IMR-90 (cell line): Measurements from ENCODE around the gene EML1. TPM values are rescaled to one million over a fixed set of nuclear protein-coding genes. Genes with fewer than 3 reads are reported as not detected.

Experiments used
- ATAC-seq: fragments of 200-7000 bp; cut with Tn5 transposase; 2 replicates; pipeline ENCODE4 v1.9.1; 2020; ENCODE audit warnings: low read depth, mild to moderate bottlenecking, moderate library complexity
- BruUV-seq: library from RNA; stranded (reverse); fragments of 400-500 nt; replicated peaks from 2 replicates; lab custom pipeline; 2021; lab: Mats Ljungman, UMichigan
- CTCF ChIA-PET: fragments of 300-600 bp; formaldehyde crosslinking; extraction: SDS; loops from one replicate; lab custom pipeline; 2021; ENCODE audit warnings: antibody characterized with exemption; lab: Yijun Ruan, JAX
- POLR2A ChIA-PET: fragments of 300-600 bp; sonication (Branson Sonifier 250); formaldehyde crosslinking; loops from one replicate; lab custom pipeline; 2022; ENCODE audit warnings: antibody characterized with exemption; ENCODE audit not compliant: unreplicated experiment; lab: Charles Lee
- DNase-seq: peaks from one replicate; pipeline ENCODE4 v3.0.0; 2013
- H2AFZ ChIP-seq: replicated peaks from 2 replicates; pipeline ENCODE3; 2013; ENCODE audit warnings: low read length, mild to moderate bottlenecking; ENCODE audit not compliant: poor library complexity
- H2AK5ac ChIP-seq: 2 replicates; pipeline ENCODE4 v1.6.1; 2013; ENCODE audit warnings: low read depth, low read length, inconsistent platforms
- H2AK9ac ChIP-seq: replicated peaks from 2 replicates; pipeline ENCODE3; 2013; ENCODE audit warnings: mild to moderate bottlenecking, low read depth, low read length, moderate library complexity; ENCODE audit not compliant: poor library complexity
- H2BK120ac ChIP-seq: 2 replicates; pipeline ENCODE4 v1.6.1; 2013; ENCODE audit warnings: low read depth, low read length, inconsistent platforms
- H2BK15ac ChIP-seq: 3 replicates; pipeline ENCODE4 v1.6.1; 2013; ENCODE audit warnings: low read depth, low read length, inconsistent platforms
- H2BK20ac ChIP-seq: 2 replicates; pipeline ENCODE4 v1.6.1; 2013; ENCODE audit warnings: low read depth, mild to moderate bottlenecking, inconsistent platforms, low read length, moderate library complexity
- H2BK5ac ChIP-seq: 2 replicates; pipeline ENCODE4 v1.6.1; 2013; ENCODE audit warnings: mild to moderate bottlenecking, low read depth, low read length, inconsistent platforms; ENCODE audit not compliant: poor library complexity, severe bottlenecking
- H3K14ac ChIP-seq: replicated peaks from 2 replicates; pipeline ENCODE4 v1.6.1; 2013; ENCODE audit warnings: low read depth, low read length, inconsistent platforms
- H3K18ac ChIP-seq: 2 replicates; pipeline ENCODE4 v1.6.1; 2013; ENCODE audit warnings: low read depth, low read length, control low read depth
- H3K23ac ChIP-seq: 2 replicates; pipeline ENCODE4 v1.6.1; 2013; ENCODE audit warnings: low read depth, low read length, inconsistent platforms
- H3K27ac ChIP-seq: 2 replicates; pipeline ENCODE4 v1.5.1; 2013; ENCODE audit warnings: mild to moderate bottlenecking, control low read depth, low read length; ENCODE audit not compliant: insufficient read depth
- H3K27me3 ChIP-seq: 2 replicates; pipeline ENCODE4 v1.6.1; 2013; ENCODE audit warnings: low read length; ENCODE audit not compliant: control insufficient read depth, insufficient read depth
- H3K36me3 ChIP-seq: 2 replicates; pipeline ENCODE4 v1.6.1; 2013; ENCODE audit warnings: low read length, mixed read lengths; ENCODE audit not compliant: control insufficient read depth, insufficient read depth
- H3K4ac ChIP-seq: 2 replicates; pipeline ENCODE4 v1.6.1; 2013; ENCODE audit warnings: low read depth, low read length, inconsistent platforms
- H3K4me1 ChIP-seq: 2 replicates; pipeline ENCODE4 v1.6.1; 2013; ENCODE audit warnings: low read length, mixed read lengths; ENCODE audit not compliant: control insufficient read depth, insufficient read depth
- H3K4me2 ChIP-seq: 2 replicates; pipeline ENCODE4 v1.6.1; 2013; ENCODE audit warnings: low read depth, mild to moderate bottlenecking, control low read depth, low read length, moderate library complexity
- H3K4me3 ChIP-seq: 2 replicates; pipeline ENCODE4 v1.5.1; 2013; ENCODE audit warnings: low read depth, mild to moderate bottlenecking, control low read depth, low read length, moderate library complexity; ENCODE audit not compliant: insufficient read depth
- H3K56ac ChIP-seq: 2 replicates; pipeline ENCODE4 v1.6.1; 2013; ENCODE audit warnings: low read length, inconsistent platforms; ENCODE audit not compliant: insufficient read depth; ENCODE audit errors: extremely low read depth
- H3K79me1 ChIP-seq, 2 experiments: 2 replicates each; pipeline ENCODE4 v1.6.1; 2013; ENCODE audit warnings: low read length in 2 of 2, inconsistent platforms in 1 of 2, low read depth in 1 of 2
- H3K9ac ChIP-seq: 2 replicates; pipeline ENCODE4 v1.6.1; 2013; ENCODE audit warnings: low read depth, low read length, control low read depth
- H3K9me1 ChIP-seq: 2 replicates; pipeline ENCODE4 v1.6.1; 2013; ENCODE audit warnings: low read length, inconsistent platforms; ENCODE audit not compliant: insufficient read depth
- H3K9me3 ChIP-seq: 2 replicates; pipeline ENCODE4 v1.6.1; 2013; ENCODE audit warnings: low read length; ENCODE audit not compliant: control insufficient read depth, insufficient read depth
- H4K20me1 ChIP-seq: 2 replicates; pipeline ENCODE4 v1.6.1; 2013; ENCODE audit warnings: low read length, inconsistent platforms; ENCODE audit not compliant: insufficient read depth
- H4K5ac ChIP-seq: 2 replicates; pipeline ENCODE4 v1.6.1; 2013; ENCODE audit warnings: mild to moderate bottlenecking, low read depth, low read length, control low read depth
- H4K8ac ChIP-seq, 2 experiments: 2 replicates each; pipeline ENCODE4 v1.6.1; 2013; ENCODE audit warnings: low read depth in 2 of 2, low read length in 2 of 2, control low read depth in 1 of 2, inconsistent platforms in 1 of 2
- H4K91ac ChIP-seq: 2 replicates; pipeline ENCODE4 v1.6.1; 2013; ENCODE audit warnings: low read depth, low read length, inconsistent platforms; ENCODE audit not compliant: insufficient read depth
- CEBPB ChIP-seq: IDR thresholded peaks from 2 replicates; pipeline ENCODE4 v1.6.1; 2012; ENCODE audit warnings: low read depth, low read length, improper control_type of control experiment
- MXI1 ChIP-seq: IDR thresholded peaks from 2 replicates; pipeline ENCODE4 v1.6.1; 2012; ENCODE audit warnings: low read depth, mild to moderate bottlenecking, low read length, moderate library complexity, borderline replicate concordance
- POLR2A ChIP-seq: IDR thresholded peaks from 2 replicates; pipeline ENCODE4 v1.6.1; 2012; ENCODE audit warnings: mild to moderate bottlenecking, low read depth, low read length
- RCOR1 ChIP-seq: IDR thresholded peaks from 2 replicates; pipeline ENCODE4 v1.6.1; 2012; ENCODE audit warnings: mild to moderate bottlenecking, low read length, improper control_type of control experiment; ENCODE audit not compliant: insufficient replicate concordance
- WGBS, 2 experiments: methylation state at CpG; one replicate each; pipeline versions ENCODE4 v1.1.5 to v1.1.7; 2013; ENCODE audit warnings: missing lambda C conversion rate in 2 of 2; ENCODE audit not compliant: insufficient read length in 1 of 2; ENCODE audit errors: extremely low coverage in 2 of 2; 5-methylcytosine and 5-hydroxymethylcytosine counted together
- dilution Hi-C: fragments of 300-500 bp; cut with HindIII; formaldehyde crosslinking; loops from one replicate; pipeline ENCODE4 v1.14.3; 2018; ENCODE audit warnings: low sequenced_read_pairs; ENCODE audit not compliant: unreplicated experiment
- in situ Hi-C: fragments of 300-500 bp; cut with MboI; formaldehyde crosslinking; loops from 3 replicates; pipeline ENCODE4 v1.14.3; 2019; ENCODE audit warnings: low sequenced_read_pairs, inconsistent platforms, mixed read lengths
- intact Hi-C: fragments of 100-400 bp; cut with micrococcal nuclease; formaldehyde crosslinking; loops from 2 replicates; pipeline ENCODE4 v1.10.0; 2022
- polyA plus RNA-seq, 3 experiments: library from polyadenylated mRNA; depleted of rRNA; stranded (reverse); fragments of >200 nt; gene quantifications; 2 replicates each; pipeline ENCODE4 v1.2.3, GENCODE V29; 2012; ENCODE audit warnings: low replicate concordance in 1 of 3
- total RNA-seq: library from RNA; depleted of rRNA; stranded (reverse); fragments of >200 nt; gene quantifications from 2 replicates; pipeline ENCODE4 v1.2.3, GENCODE V29; 2012

The EML1 gene
- total and polyA plus RNA-seq, 2 of the 4 experiments (the other 2 are of a cell fraction) = 14.0 to 42.3 TPM

- H4K20me1 ChIP-seq = peaks cover 6% of the 10 kb centered on the region; the same call in 1 of the 2 replicates
- H3K27me3 ChIP-seq = no peaks in the 10 kb centered on the region
- no peak overlapping the region for H2BK120ac ChIP-seq
- H3K4me1 ChIP-seq = peaks cover 10% of the 10 kb centered on the region
- no peak overlapping the region for H3K4me3 ChIP-seq
- WGBS, 2 experiments = 76% methylated on average over 4 of the region's 7 CpGs; no CpG with 5 or more reads in 1 of the 2 experiments
- DNase-seq = no peak
- no peak overlapping the region for H3K14ac ChIP-seq
- intact Hi-C loops = loop anchor here (5.0 kb wide), 1 partner anchor 87 kb away; no protein-coding TSS in a partner anchor
- no peak overlapping the region for H4K91ac ChIP-seq
- H2BK20ac ChIP-seq = no peak overlapping the region
- H3K18ac ChIP-seq = no peak overlapping the region
- dilution Hi-C loops = no loop called here
- no peak overlapping the region for H3K56ac ChIP-seq
- peaks cover 4% of the 10 kb centered on the region; the same call in 1 of the 2 replicates for H3K9me3 ChIP-seq
- H2AFZ ChIP-seq = no peak overlapping the region
- no peak overlapping the region for H4K5ac ChIP-seq
- peaks cover 6% of the 10 kb centered on the region for H3K9me1 ChIP-seq
- POLR2A ChIA-PET = no interaction called here
- no peak overlapping the region for H3K23ac ChIP-seq
- no TSS peak for BruUV-seq
- 0 out of 2 replicates have a peak overlapping the region, but pooled peaks have one; percentile 53 for H2AK5ac ChIP-seq
- H3K36me3 ChIP-seq = no peaks in the 10 kb centered on the region
- H3K79me1 ChIP-seq = peaks cover 5 to 21% of the 10 kb centered on the region in 2 experiments
- 0 out of 2 replicates have a peak overlapping the region, but pooled peaks have one; percentile 7 for H3K4ac ChIP-seq
- no peak overlapping the region; a peak in 1 of 4 replicates for H4K8ac ChIP-seq
- CTCF ChIA-PET = interaction anchor here (0.7 to 0.9 kb wide), 2 partner anchors 16 to 109 kb away, joined by 3 to 5 read pairs; no protein-coding TSS in a partner anchor
- in situ Hi-C loops = no loop called here
- no peak overlapping the region for H2AK9ac ChIP-seq
- H3K9ac ChIP-seq = no peak overlapping the region
- H2BK5ac ChIP-seq = no peak overlapping the region
- H3K4me2 ChIP-seq = no peak overlapping the region
- no peak overlapping the region for H2BK15ac ChIP-seq
- ATAC-seq = no peak
- no peak for TF ChIP-seq POLR2A
- TF ChIP-seq MXI1 = no peak
- TF ChIP-seq CEBPB = peak; percentile 23; the same call in 1 of the 2 replicates
- no peak for TF ChIP-seq RCOR1
- no peak overlapping the region for H3K27ac ChIP-seq
Observed at GRCh38 chr14:99790201-99790977, 2.8 kb upstream of the EML1 start.
